ENCODE data around the gene PRXL2B. TPM values are rescaled to one million over a fixed set of nuclear protein-coding genes. Genes with fewer than 3 reads are reported as not detected.
A peak's percentile ranks its signal among the peaks of the same experiment; 100 is the strongest.

Gene PRXL2B
- total and polyA plus RNA-seq, 2 experiments from 2014 or later, result 25.5 to 44.0 TPM

- TF ChIP-seq, protein P1, sequence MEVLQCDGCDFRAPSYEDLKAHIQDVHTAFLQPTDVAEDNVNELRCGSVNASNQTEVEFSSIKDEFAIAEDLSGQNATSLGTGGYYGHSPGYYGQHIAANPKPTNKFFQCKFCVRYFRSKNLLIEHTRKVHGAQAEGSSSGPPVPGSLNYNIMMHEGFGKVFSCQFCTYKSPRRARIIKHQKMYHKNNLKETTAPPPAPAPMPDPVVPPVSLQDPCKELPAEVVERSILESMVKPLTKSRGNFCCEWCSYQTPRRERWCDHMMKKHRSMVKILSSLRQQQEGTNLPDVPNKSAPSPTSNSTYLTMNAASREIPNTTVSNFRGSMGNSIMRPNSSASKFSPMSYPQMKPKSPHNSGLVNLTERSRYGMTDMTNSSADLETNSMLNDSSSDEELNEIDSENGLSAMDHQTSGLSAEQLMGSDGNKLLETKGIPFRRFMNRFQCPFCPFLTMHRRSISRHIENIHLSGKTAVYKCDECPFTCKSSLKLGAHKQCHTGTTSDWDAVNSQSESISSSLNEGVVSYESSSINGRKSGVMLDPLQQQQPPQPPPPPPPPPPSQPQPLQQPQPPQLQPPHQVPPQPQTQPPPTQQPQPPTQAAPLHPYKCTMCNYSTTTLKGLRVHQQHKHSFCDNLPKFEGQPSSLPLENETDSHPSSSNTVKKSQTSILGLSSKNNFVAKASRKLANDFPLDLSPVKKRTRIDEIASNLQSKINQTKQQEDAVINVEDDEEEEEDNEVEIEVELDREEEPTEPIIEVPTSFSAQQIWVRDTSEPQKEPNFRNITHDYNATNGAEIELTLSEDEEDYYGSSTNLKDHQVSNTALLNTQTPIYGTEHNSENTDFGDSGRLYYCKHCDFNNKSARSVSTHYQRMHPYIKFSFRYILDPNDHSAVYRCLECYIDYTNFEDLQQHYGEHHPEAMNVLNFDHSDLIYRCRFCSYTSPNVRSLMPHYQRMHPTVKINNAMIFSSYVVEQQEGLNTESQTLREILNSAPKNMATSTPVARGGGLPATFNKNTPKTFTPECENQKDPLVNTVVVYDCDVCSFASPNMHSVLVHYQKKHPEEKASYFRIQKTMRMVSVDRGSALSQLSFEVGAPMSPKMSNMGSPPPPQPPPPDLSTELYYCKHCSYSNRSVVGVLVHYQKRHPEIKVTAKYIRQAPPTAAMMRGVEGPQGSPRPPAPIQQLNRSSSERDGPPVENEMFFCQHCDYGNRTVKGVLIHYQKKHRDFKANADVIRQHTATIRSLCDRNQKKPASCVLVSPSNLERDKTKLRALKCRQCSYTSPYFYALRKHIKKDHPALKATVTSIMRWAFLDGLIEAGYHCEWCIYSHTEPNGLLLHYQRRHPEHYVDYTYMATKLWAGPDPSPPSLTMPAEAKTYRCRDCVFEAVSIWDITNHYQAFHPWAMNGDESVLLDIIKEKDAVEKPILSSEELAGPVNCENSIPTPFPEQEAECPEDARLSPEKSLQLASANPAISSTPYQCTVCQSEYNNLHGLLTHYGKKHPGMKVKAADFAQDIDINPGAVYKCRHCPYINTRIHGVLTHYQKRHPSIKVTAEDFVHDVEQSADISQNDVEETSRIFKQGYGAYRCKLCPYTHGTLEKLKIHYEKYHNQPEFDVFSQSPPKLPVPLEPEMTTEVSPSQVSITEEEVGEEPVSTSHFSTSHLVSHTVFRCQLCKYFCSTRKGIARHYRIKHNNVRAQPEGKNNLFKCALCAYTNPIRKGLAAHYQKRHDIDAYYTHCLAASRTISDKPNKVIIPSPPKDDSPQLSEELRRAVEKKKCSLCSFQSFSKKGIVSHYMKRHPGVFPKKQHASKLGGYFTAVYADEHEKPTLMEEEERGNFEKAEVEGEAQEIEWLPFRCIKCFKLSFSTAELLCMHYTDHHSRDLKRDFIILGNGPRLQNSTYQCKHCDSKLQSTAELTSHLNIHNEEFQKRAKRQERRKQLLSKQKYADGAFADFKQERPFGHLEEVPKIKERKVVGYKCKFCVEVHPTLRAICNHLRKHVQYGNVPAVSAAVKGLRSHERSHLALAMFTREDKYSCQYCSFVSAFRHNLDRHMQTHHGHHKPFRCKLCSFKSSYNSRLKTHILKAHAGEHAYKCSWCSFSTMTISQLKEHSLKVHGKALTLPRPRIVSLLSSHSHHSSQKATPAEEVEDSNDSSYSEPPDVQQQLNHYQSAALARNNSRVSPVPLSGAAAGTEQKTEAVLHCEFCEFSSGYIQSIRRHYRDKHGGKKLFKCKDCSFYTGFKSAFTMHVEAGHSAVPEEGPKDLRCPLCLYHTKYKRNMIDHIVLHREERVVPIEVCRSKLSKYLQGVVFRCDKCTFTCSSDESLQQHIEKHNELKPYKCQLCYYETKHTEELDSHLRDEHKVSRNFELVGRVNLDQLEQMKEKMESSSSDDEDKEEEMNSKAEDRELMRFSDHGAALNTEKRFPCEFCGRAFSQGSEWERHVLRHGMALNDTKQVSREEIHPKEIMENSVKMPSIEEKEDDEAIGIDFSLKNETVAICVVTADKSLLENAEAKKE (CRISPR knock-in tag; IDR thresholded peaks at IDR 0.05), result no peak
Observed at GRCh38 chr1:2555634-2556276, 30.8 kb upstream of the PRXL2B start (continued).

DNA sequence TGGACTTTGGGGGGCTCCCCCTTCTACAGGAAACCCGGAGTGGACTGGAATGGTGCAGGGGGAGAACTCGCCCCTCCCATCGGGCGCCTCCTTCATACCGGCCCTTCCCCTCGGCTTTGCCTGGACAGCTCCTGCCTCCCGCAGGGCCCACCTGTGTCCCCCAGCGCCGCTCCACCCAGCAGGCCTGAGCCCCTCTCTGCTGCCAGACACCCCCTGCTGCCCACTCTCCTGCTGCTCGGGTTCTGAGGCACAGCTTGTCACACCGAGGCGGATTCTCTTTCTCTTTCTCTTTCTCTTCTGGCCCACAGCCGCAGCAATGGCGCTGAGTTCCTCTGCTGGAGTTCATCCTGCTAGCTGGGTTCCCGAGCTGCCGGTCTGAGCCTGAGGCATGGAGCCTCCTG lies 30.3 kb upstream of the PRXL2B start, which contains the start of gene TNFRSF14:
Gene TNFRSF14 (plus strand): TSS at position 95 of the 401 bp plus-strand sequence. CDS start 294 bp downstream, at position 389.
- Histone ChIP-seq H3K36me3 (ENCODE audit: insufficient read depth) (no peaks in the 10 kb centered on the region), H4K20me1 (replicated peaks; ENCODE audit: insufficient read depth) (no peaks in the 10 kb centered on the region), H3K27ac (ENCODE audit: low read depth) (no peak within 1 kb of the TSS), H3K79me2 (replicated peaks; ENCODE audit: insufficient read depth) (no peaks in the 10 kb centered on the region), H3K27me3 (ENCODE audit: insufficient read depth) (no peaks in the 10 kb centered on the region), H3K4me2 (no peak within 1 kb of the TSS), H3K4me3 (no peak within 1 kb of the TSS), H2AFZ (no peak within 1 kb of the TSS), H3K9me2 (ENCODE audit: insufficient read depth) (no peaks in the 10 kb centered on the region), H3K4me1 (ENCODE audit: insufficient read depth) (no peaks in the 10 kb centered on the region), H3F3A (replicated peaks; ENCODE audit: low read depth) (no peaks in the 10 kb centered on the region)
- Mint-ChIP-seq H3K27ac (no peak within 1 kb of the TSS; the same call in 1 of the 2 replicates), H3K27me3 (ENCODE audit: insufficient read depth, low read depth, poor library complexity) (peaks cover 3% of the 10 kb centered on the region), H3K9me3 (no peaks in the 10 kb centered on the region), H3K36me3 (ENCODE audit: low read depth) (no peaks in the 10 kb centered on the region; the same call in 2 of the 3 replicates), H3K4me1 (peaks cover 7% of the 10 kb centered on the region; the same call in 2 of the 3 replicates), H3K4me3 (no peak within 1 kb of the TSS)
- DNase-seq (ENCODE audit: low spot score) (no peak), ATAC-seq (peak; percentile 24)
- TF ChIP-seq EZH2phosphoT487 (IDR thresholded peaks at IDR 0.05; ENCODE audit: unreplicated experiment), result no peak
- TF ChIP-seq, protein P1 (CRISPR knock-in tag; IDR thresholded peaks at IDR 0.05), result no peak
- TF ChIP-seq ZNF331 (CRISPR knock-in tag; IDR thresholded peaks at IDR 0.05; ENCODE audit: low read depth), result no peak
